Activated B cell treated with CpG ODN at 0.5 μM for 24 hours (primary cell): Measurements from ENCODE around the gene RSPH10B. TPM values are rescaled to one million over a fixed set of nuclear protein-coding genes. Genes with fewer than 3 reads are reported as not detected.
"Not testable (repeated sequence)": the region's sequence is repeated elsewhere in the genome, so short reads cannot be mapped to it uniquely, and the experiment has no call there.

Experiments
- ATAC-seq: fragments of 200-7000 bp; cut with Tn5 transposase; one replicate; pipeline ENCODE4 v1.10.0; 2021; ENCODE audit warnings: low read depth, mild to moderate bottlenecking, moderate library complexity
- CTCF ChIA-PET: fragments of 350-600 bp; sonication (Branson Sonifier 250); formaldehyde crosslinking; loops from one replicate; lab custom pipeline; 2021; ENCODE audit warnings: antibody characterized with exemption; lab: Charles Lee
- POLR2A ChIA-PET: fragments of 350-600 bp; sonication (Branson Sonifier 250); formaldehyde crosslinking; loops from one replicate; lab custom pipeline; 2021; ENCODE audit warnings: antibody characterized with exemption; lab: Charles Lee
- DNase-seq: peaks from one replicate; pipeline ENCODE4 v3.0.0; 2022
- H3K27ac Mint-ChIP-seq: one replicate; pipeline ENCODE4 v1.8.0; 2020; ENCODE audit warnings: mixed read lengths
- H3K27me3 Mint-ChIP-seq: one replicate; pipeline ENCODE4 v1.8.0; 2021; ENCODE audit warnings: mixed read lengths
- H3K36me3 Mint-ChIP-seq: one replicate; pipeline ENCODE4 v1.8.0; 2021; ENCODE audit warnings: low read depth, mixed read lengths
- H3K4me1 Mint-ChIP-seq: one replicate; pipeline ENCODE4 v1.8.0; 2021; ENCODE audit warnings: mixed read lengths
- H3K4me3 Mint-ChIP-seq: one replicate; pipeline ENCODE4 v1.8.0; 2020; ENCODE audit warnings: mild to moderate bottlenecking, mixed read lengths
- H3K9me3 Mint-ChIP-seq: one replicate; pipeline ENCODE4 v1.8.0; 2020; ENCODE audit warnings: mixed read lengths
- intact Hi-C: fragments of 100-400 bp; cut with micrococcal nuclease; formaldehyde crosslinking; loops from one replicate; pipeline ENCODE4 v1.15.1; 2024
- total RNA-seq: library from RNA; stranded (reverse); gene quantifications from 2 replicates; pipeline ENCODE4 v1.2.3, GENCODE V29; 2022

The RSPH10B gene
- total RNA-seq, 1 donor from 2014 or later = not detected

GRCh38 chr7:5963810-5964209 is 6.7 kb downstream of the RSPH10B start:
- H3K4me1 Mint-ChIP-seq, DNase-seq, H3K27ac Mint-ChIP-seq, POLR2A ChIA-PET, CTCF ChIA-PET, ATAC-seq, H3K9me3 Mint-ChIP-seq, H3K27me3 Mint-ChIP-seq, intact Hi-C loops, H3K36me3 Mint-ChIP-seq, H3K4me3 Mint-ChIP-seq: not testable (repeated sequence)

- DNase-seq, intact Hi-C loops, POLR2A ChIA-PET, H3K36me3 Mint-ChIP-seq, H3K27ac Mint-ChIP-seq, H3K4me3 Mint-ChIP-seq, ATAC-seq, H3K9me3 Mint-ChIP-seq, H3K4me1 Mint-ChIP-seq, CTCF ChIA-PET, H3K27me3 Mint-ChIP-seq: not testable (repeated sequence)
Measured at GRCh38 chr7:5963205-5963604, 7.3 kb downstream of the RSPH10B start.

GRCh38 chr7:5934945-5935450 is 35.5 kb downstream of the RSPH10B start:
- H3K27ac Mint-ChIP-seq, H3K27me3 Mint-ChIP-seq, intact Hi-C loops, CTCF ChIA-PET, H3K36me3 Mint-ChIP-seq, H3K4me3 Mint-ChIP-seq, POLR2A ChIA-PET, ATAC-seq, DNase-seq, H3K9me3 Mint-ChIP-seq, H3K4me1 Mint-ChIP-seq: not testable (repeated sequence)

DNA sequence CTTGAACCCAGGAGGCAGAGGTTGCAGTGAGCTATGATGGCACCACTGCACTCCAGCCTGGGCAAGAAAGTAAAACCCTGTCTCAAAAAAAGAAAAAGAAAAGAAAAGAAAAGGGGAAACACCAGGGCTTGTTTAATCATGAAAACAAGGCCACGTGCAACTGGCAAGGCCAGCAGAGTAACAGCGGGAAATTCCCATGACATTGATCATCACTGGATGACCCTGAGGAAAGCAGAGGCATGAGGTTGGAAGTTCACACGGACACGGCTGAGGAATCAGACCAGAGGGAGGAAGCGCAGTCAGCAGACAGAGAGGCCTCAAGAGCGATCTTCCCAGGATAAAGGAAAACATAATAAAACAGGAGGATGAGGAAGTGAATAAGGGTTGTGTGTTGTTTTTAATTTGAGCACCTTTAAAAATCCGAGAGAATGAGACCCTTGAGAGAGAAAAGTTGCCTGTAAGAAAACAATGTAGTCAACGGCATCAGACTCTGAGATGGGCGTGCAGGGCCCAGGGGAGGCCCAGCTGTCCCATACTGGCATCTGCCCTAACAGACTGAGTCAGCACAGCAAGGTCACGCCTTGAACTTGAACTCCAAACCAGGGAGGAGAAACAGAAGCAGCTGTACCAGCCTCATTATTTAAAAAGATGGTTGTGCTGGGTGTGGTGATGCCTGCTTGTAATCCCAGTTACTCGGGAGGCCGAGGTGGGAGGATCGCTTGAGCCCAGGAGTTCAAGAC is 38.4 kb downstream of the RSPH10B start:
- H3K9me3 Mint-ChIP-seq, intact Hi-C loops, H3K4me1 Mint-ChIP-seq, POLR2A ChIA-PET, H3K27me3 Mint-ChIP-seq, H3K4me3 Mint-ChIP-seq, H3K36me3 Mint-ChIP-seq, CTCF ChIA-PET, DNase-seq, ATAC-seq, H3K27ac Mint-ChIP-seq: not testable (repeated sequence)

GRCh38 chr7:5931250-5931649 is 39.2 kb downstream of the RSPH10B start:
- CTCF ChIA-PET, H3K27me3 Mint-ChIP-seq, ATAC-seq, intact Hi-C loops, DNase-seq, H3K4me1 Mint-ChIP-seq, POLR2A ChIA-PET, H3K36me3 Mint-ChIP-seq, H3K27ac Mint-ChIP-seq, H3K9me3 Mint-ChIP-seq, H3K4me3 Mint-ChIP-seq: not testable (repeated sequence)

DNA sequence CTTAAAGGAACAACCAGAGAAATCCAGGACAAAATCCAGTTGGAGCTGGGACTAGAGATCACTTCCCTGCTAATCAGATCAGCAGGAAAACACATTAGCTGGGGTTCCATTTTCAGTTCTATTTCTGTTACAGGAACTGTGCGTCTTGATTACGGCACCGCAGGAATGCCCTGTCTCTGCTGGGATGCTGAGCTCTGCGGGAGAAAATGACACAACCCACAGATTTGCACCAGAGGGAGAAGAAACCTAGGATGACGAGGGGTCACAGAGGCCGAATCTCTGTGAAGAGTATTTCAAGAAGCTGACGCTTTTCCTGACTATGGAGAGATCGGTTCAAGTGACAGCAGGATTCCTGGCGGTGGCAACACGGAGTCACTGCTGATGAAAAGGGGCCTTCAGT is 40.2 kb downstream of the RSPH10B start:
- H3K4me3 Mint-ChIP-seq, H3K27ac Mint-ChIP-seq, CTCF ChIA-PET, H3K36me3 Mint-ChIP-seq, H3K9me3 Mint-ChIP-seq, POLR2A ChIA-PET, DNase-seq, H3K4me1 Mint-ChIP-seq, ATAC-seq, intact Hi-C loops, H3K27me3 Mint-ChIP-seq: not testable (repeated sequence)

GRCh38 chr7:5926263-5926870 is 44.1 kb downstream of the RSPH10B start:
- ATAC-seq, intact Hi-C loops, H3K27me3 Mint-ChIP-seq, H3K27ac Mint-ChIP-seq, CTCF ChIA-PET, H3K9me3 Mint-ChIP-seq, H3K36me3 Mint-ChIP-seq, H3K4me1 Mint-ChIP-seq, DNase-seq, H3K4me3 Mint-ChIP-seq, POLR2A ChIA-PET: not testable (repeated sequence)

DNA sequence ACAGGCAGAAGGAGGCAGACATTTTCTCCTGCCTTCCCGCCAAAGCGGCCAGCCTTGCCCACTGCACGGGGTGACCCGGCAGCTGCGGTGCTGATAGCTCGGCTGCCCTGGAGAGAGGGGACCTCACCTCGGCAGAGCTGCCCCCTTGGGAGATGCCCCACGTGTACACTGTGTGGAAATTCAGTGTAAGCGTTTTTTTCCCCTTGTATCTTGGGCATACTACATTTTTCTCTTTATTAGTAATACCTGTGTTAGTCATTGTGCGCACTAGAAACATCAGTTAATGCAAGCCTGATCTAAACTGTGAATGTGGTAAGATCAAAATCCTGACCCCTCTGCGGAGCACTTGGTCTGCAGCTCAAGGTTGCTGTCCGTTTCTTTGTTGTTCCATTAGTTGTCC is 45.9 kb downstream of the RSPH10B start:
- H3K27ac Mint-ChIP-seq, CTCF ChIA-PET, DNase-seq, H3K4me1 Mint-ChIP-seq, ATAC-seq, H3K36me3 Mint-ChIP-seq, H3K4me3 Mint-ChIP-seq, POLR2A ChIA-PET, H3K27me3 Mint-ChIP-seq, H3K9me3 Mint-ChIP-seq, intact Hi-C loops: not testable (repeated sequence)

DNA sequence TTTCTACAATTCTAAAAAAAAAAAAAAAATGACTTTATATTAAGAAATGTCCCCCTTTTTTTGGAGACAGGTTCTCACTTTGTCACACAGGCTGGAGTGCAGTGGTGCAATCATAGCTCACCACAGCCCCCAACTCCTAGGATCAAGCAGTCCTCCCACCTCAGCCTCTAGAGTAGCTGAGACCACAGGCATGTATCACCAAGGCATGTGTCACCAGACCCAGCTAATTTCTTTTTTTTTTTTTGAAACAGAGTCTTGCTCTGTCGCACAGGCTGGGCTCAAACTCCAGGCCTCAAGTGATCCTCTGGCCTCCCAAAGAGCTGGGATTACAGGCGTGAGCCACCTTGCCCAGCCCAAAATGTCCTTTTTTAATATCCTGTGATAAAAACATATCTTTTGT is 46.3 kb downstream of the RSPH10B start:
- H3K4me3 Mint-ChIP-seq, DNase-seq, H3K9me3 Mint-ChIP-seq, ATAC-seq, POLR2A ChIA-PET, H3K4me1 Mint-ChIP-seq, H3K36me3 Mint-ChIP-seq, H3K27me3 Mint-ChIP-seq, CTCF ChIA-PET, H3K27ac Mint-ChIP-seq, intact Hi-C loops: not testable (repeated sequence)

GRCh38 chr7:5916529-5916928 is 54.0 kb downstream of the RSPH10B start:
- ATAC-seq, H3K36me3 Mint-ChIP-seq, H3K9me3 Mint-ChIP-seq, CTCF ChIA-PET, intact Hi-C loops, H3K4me1 Mint-ChIP-seq, H3K4me3 Mint-ChIP-seq, H3K27me3 Mint-ChIP-seq, H3K27ac Mint-ChIP-seq, DNase-seq: not testable (repeated sequence)
- POLR2A ChIA-PET = interaction anchor here (0.6 kb wide), 1 partner anchor 660 kb away, joined by 3 read pairs; no protein-coding TSS in a partner anchor

GRCh38 chr7:5908835-5909234 is 61.7 kb downstream of the RSPH10B start:
- H3K27ac Mint-ChIP-seq, ATAC-seq, CTCF ChIA-PET, H3K4me1 Mint-ChIP-seq, DNase-seq, H3K4me3 Mint-ChIP-seq, intact Hi-C loops, H3K27me3 Mint-ChIP-seq, H3K9me3 Mint-ChIP-seq: not testable (repeated sequence)
- H3K36me3 Mint-ChIP-seq = peaks cover 34% of the 10 kb centered on the region
- POLR2A ChIA-PET = interaction anchor here (0.7 kb wide), 1 partner anchor 682 kb away, joined by 3 read pairs; no protein-coding TSS in a partner anchor

DNA sequence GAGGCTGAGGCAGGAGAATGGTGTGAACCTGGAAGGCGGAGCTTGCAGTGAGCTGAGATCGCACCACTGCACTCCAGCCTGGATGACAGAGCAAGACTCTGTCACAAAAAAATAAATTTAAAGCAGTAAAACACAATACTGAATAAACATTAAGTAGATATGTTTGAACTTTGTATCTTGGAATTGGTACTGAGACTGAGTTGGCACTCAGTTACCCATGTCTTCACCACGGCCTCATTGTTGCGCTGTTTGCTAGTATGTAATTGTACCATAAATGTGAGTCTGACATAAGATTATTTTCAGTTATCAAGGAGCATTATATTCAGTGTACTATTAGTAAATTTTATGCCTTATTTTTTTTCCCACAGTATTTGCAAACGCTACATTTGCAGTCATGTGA is 65.8 kb downstream of the RSPH10B start:
- ATAC-seq, H3K4me3 Mint-ChIP-seq, DNase-seq, CTCF ChIA-PET, POLR2A ChIA-PET, H3K27ac Mint-ChIP-seq, H3K27me3 Mint-ChIP-seq, intact Hi-C loops, H3K9me3 Mint-ChIP-seq, H3K4me1 Mint-ChIP-seq: not testable (repeated sequence)
- peaks cover 35% of the 10 kb centered on the region for H3K36me3 Mint-ChIP-seq
